ENCODE data around the gene ZNF497. TPM values are rescaled to one million over a fixed set of nuclear protein-coding genes. Genes with fewer than 3 reads are reported as not detected.

Gene ZNF497
- total and polyA plus RNA-seq, 10 of the 15 experiments (the other 5 are each of a cell fraction or from before 2014, with no cell fraction given), result 0.09 to 0.82 (median 0.28) TPM

GRCh38 chr19:58386576-58387337, 24.2 kb upstream of the ZNF497 start, which contains the start of gene RPS5 (continued):
- TF ChIP-seq ZNF217 (IDR thresholded peaks at IDR 0.05), result no peak
- TF ChIP-seq JUND (IDR thresholded peaks at IDR 0.05; ENCODE audit: low read depth, low read length), result no peak
- TF ChIP-seq ZBTB33 (IDR thresholded peaks at IDR 0.05), result no peak
- peak; percentile 33; the same call in 1 of the 2 replicates for TF ChIP-seq SREBF2 (IDR thresholded peaks at IDR 0.05; ENCODE audit: low read length)

DNA sequence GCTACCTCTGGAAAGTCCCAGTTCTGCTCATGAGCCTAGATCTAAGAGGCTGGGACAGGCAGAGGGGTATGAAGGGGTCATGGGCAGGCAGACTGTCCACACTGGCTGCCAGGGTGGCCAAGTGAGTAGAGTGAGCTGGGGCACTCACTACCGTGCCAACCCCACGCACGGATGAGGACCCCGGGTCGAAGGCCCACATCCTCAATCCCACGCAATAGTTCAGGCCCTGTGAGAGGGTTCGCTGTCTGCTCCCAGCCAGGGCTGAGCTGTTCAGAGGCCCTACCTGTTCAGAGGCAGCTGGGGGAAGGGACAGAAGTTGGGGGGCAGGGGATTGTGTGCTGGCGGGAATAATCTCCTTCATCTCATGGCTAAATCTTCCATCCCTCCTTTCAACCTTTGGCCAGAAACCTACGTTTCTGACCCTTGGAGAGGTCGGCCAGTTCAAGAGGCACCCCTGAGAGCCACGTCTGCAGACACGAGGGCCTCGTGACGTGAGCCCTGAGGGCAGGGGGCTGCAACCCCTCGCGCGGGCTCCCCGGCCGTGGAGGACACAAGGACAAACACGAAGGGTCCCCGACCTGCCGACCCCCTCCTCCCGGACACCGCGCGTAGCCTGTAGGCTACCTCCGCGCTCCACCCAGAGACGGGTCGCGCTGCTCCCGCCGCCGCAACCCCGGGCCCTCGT, 23.5 kb upstream of the ZNF497 start:
- peak overlapping the region; percentile 97 for H3K27ac ChIP-seq (ENCODE audit: control insufficient read depth, insufficient read depth)
- no TSS peak for BruUV-seq (replicated peaks)
- intact Hi-C loops (cut with micrococcal nuclease; ENCODE audit: unreplicated experiment) (no loop called here), in situ Hi-C loops (cut with MboI) (no loop called here)
- FAIRE-seq (no peak), ATAC-seq (peak; percentile 21), DNase-seq (ENCODE audit: low read depth, low spot score) (no peak)
- ChIA-PET POLR2A (interaction anchor here (0.6 to 1.5 kb wide), 5 partner anchors 8 to 490 kb away, joined by 3 to 4 read pairs (median 4); no protein-coding TSS in a partner anchor), CTCF (interaction anchor here (1.5 kb wide), 1 partner anchor 134 kb away, joined by 5 read pairs; the partner anchor contains the start of gene ZBTB45), SMC1A (ENCODE audit: uncharacterized antibody, unreplicated experiment) (interaction anchor here (1.5 kb wide), 1 partner anchor 22 kb away, joined by 3 read pairs; no protein-coding TSS in a partner anchor), RAD21 (ENCODE audit: unreplicated experiment) (interaction anchor here (1.0 kb wide), 1 partner anchor 24 kb away, joined by 3 read pairs; no protein-coding TSS in a partner anchor)
- no peaks in the 10 kb centered on the region for H4K20me1 ChIP-seq (ENCODE audit: control insufficient read depth, insufficient read depth)
- H3K27me3 ChIP-seq (replicated peaks in 1 of 2; ENCODE audit: control insufficient read depth in 2 of 2, insufficient read depth in 2 of 2, low read length in 1 of 2), result no peaks in the 10 kb centered on the region
- H3K4me2 ChIP-seq (ENCODE audit: control insufficient read depth, insufficient read depth), result peak overlapping the region; percentile 85
- WGBS (ENCODE audit: insufficient coverage, insufficient replicate concordance, low lambda C conversion rate, missing lambda C conversion rate), result 2% methylated on average over 36 of the region's 36 CpGs
- peaks cover 15% of the 10 kb centered on the region for H3K4me1 ChIP-seq (ENCODE audit: control insufficient read depth, insufficient read depth, low read length)
- peaks cover 0 to 14% of the 10 kb centered on the region in 2 experiments for H3K36me3 ChIP-seq (ENCODE audit: control insufficient read depth in 2 of 2, insufficient read depth in 2 of 2, low read length in 1 of 2)
- peaks cover 44% of the 10 kb centered on the region for H3K79me2 ChIP-seq (ENCODE audit: control insufficient read depth, insufficient read depth, low read length)
- peak overlapping the region; percentile 79 for H3K4me3 ChIP-seq
- H2AFZ ChIP-seq (ENCODE audit: control insufficient read depth, low read depth, low read length), result peak overlapping the region; percentile 68
- no peaks in the 10 kb centered on the region for H3K9me3 ChIP-seq (replicated peaks; ENCODE audit: control insufficient read depth, insufficient read depth, low read length)
- H3K9ac ChIP-seq (ENCODE audit: control insufficient read depth, insufficient read depth, low read length), result peak overlapping the region; percentile 96
- no peak for TF ChIP-seq SREBF1 (IDR thresholded peaks at IDR 0.05; ENCODE audit: low read length)
- TF ChIP-seq HDGF (IDR thresholded peaks at IDR 0.05), result no peak
- no peak for TF ChIP-seq HDAC6 (IDR thresholded peaks at IDR 0.05; ENCODE audit: unreplicated experiment)
- TF ChIP-seq ZNF592 (IDR thresholded peaks at IDR 0.05), result no peak
- no peak for TF ChIP-seq RAD51 (IDR thresholded peaks at IDR 0.05)
- TF ChIP-seq POU2F2 (IDR thresholded peaks at IDR 0.05; ENCODE audit: borderline replicate concordance, low read depth, low read length), result no peak
- no peak for TF ChIP-seq BACH1 (IDR thresholded peaks at IDR 0.05; ENCODE audit: borderline replicate concordance)
- TF ChIP-seq KDM1A (IDR thresholded peaks at IDR 0.05; ENCODE audit: borderline replicate concordance), result no peak
- TF ChIP-seq HCFC1 (IDR thresholded peaks at IDR 0.05; ENCODE audit: low read length), result no peak

Measured in GM12878 (cell line).